ENCODE measurements around the gene ZDHHC3.

ZDHHC3 gene

DNA sequence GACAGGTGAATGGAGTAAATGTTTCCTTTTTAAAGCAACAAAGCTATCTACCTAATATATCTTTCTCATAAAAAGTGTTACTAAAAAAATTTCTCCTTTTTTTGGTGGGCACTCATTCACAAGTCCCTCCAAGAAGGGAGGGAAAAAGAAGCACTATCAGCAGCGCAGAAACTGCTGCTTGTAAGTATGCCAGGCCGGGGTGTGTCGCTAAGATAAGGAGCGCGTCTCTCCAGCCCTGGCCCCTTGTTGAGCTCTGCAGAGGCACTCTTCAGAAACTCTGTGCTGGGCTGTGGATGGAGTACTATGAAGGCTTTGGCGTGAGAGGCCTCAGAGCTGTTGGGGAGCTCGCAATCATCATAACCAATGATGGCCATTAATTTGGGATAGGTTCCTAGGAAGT lies 49.1 kb downstream of the ZDHHC3 start:
- no peaks in the 10 kb centered on the region for H3K9me3 ChIP-seq (ENCODE audit: control insufficient read depth, insufficient read depth, low read length)
- H3K4me3 ChIP-seq (ENCODE audit: low read depth, low read length), result no peak overlapping the region
- no peak overlapping the region for H3K27ac ChIP-seq (ENCODE audit: low read depth, low read length)
- peaks cover 69% of the 10 kb centered on the region for H3K36me3 ChIP-seq (ENCODE audit: control insufficient read depth, insufficient read depth, low read length)
- H3K27me3 ChIP-seq (ENCODE audit: control insufficient read depth, insufficient read depth, low read length), result no peaks in the 10 kb centered on the region
- H3K4me1 ChIP-seq (ENCODE audit: control insufficient read depth, insufficient read depth, low read length), result no peaks in the 10 kb centered on the region
- no peak overlapping the region for H3K9ac ChIP-seq (ENCODE audit: low read depth, low read length)

DNA sequence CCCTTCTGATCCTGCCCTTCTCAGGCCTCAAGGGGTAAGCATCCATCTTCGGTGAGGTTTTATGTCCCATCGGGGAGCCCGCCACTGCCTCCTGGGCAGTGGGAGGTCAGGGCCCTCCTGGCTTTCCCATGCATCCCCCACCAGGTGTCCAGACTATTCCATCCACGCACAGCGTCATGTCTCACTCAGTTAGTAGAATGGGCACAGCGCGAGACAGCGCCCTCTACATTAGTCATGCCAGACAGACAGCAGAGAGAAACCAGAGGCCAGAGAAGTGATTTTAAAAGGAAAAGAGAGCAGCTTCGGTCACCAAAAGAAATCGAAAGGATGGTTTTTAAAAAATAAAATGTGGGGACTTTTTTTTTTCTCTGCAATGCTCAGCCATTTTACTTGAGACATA lies 49.8 kb downstream of the ZDHHC3 start:
- H3K9ac ChIP-seq (ENCODE audit: low read depth, low read length), result no peak overlapping the region
- H3K9me3 ChIP-seq (ENCODE audit: control insufficient read depth, insufficient read depth, low read length), result no peaks in the 10 kb centered on the region
- no peak overlapping the region for H3K27ac ChIP-seq (ENCODE audit: low read depth, low read length)
- H3K27me3 ChIP-seq (ENCODE audit: control insufficient read depth, insufficient read depth, low read length), result no peaks in the 10 kb centered on the region
- H3K36me3 ChIP-seq (ENCODE audit: control insufficient read depth, insufficient read depth, low read length), result peaks cover 67% of the 10 kb centered on the region
- H3K4me1 ChIP-seq (ENCODE audit: control insufficient read depth, insufficient read depth, low read length), result no peaks in the 10 kb centered on the region
- no peak overlapping the region for H3K4me3 ChIP-seq (ENCODE audit: low read depth, low read length)

- H3K36me3 ChIP-seq (ENCODE audit: control insufficient read depth, insufficient read depth, low read length), result peaks cover 54% of the 10 kb centered on the region
- no peak overlapping the region for H3K4me3 ChIP-seq (ENCODE audit: low read depth, low read length)
- no peak overlapping the region for H3K27ac ChIP-seq (ENCODE audit: low read depth, low read length)
- H3K9me3 ChIP-seq (ENCODE audit: control insufficient read depth, insufficient read depth, low read length), result no peaks in the 10 kb centered on the region
- H3K9ac ChIP-seq (ENCODE audit: low read depth, low read length), result no peak overlapping the region
- H3K27me3 ChIP-seq (ENCODE audit: control insufficient read depth, insufficient read depth, low read length), result no peaks in the 10 kb centered on the region
- H3K4me1 ChIP-seq (ENCODE audit: control insufficient read depth, insufficient read depth, low read length), result no peaks in the 10 kb centered on the region
These were observed 51.4 kb downstream of the ZDHHC3 start for GRCh38 chr3:44924457-44925084.

- Histone ChIP-seq H3K27ac (ENCODE audit: low read depth, low read length) (no peak overlapping the region), H3K36me3 (ENCODE audit: control insufficient read depth, insufficient read depth, low read length) (peaks cover 50% of the 10 kb centered on the region), H3K4me3 (ENCODE audit: low read depth, low read length) (no peak overlapping the region), H3K27me3 (ENCODE audit: control insufficient read depth, insufficient read depth, low read length) (no peaks in the 10 kb centered on the region), H3K4me1 (ENCODE audit: control insufficient read depth, insufficient read depth, low read length) (no peaks in the 10 kb centered on the region), H3K9me3 (ENCODE audit: control insufficient read depth, insufficient read depth, low read length) (no peaks in the 10 kb centered on the region), H3K9ac (ENCODE audit: low read depth, low read length) (no peak overlapping the region)
These were observed 52.1 kb downstream of the ZDHHC3 start for GRCh38 chr3:44923632-44924456.

DNA sequence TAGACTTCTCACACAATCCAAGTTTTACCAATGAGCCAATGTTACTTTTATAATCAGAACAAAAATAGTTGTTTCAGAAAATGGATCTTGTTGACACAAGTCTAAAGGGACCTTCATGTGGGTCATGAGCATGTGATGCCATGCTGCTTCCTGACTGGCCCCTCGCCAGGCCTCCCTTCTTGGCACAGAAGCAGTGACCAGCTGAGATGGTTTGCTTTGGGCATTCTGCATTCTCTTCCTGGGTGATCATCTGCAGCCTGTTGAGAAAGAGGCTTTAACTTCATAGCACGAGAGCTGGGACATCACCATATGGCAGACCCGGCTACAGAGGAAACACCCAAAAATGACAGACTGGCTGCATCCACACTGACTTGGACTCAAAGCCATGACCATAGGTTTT lies 55.9 kb downstream of the ZDHHC3 start:
- peaks cover 20% of the 10 kb centered on the region for H3K36me3 ChIP-seq (ENCODE audit: control insufficient read depth, insufficient read depth, low read length)
- H3K27me3 ChIP-seq (ENCODE audit: control insufficient read depth, insufficient read depth, low read length), result no peaks in the 10 kb centered on the region
- H3K27ac ChIP-seq (ENCODE audit: low read depth, low read length), result no peak overlapping the region
- H3K4me1 ChIP-seq (ENCODE audit: control insufficient read depth, insufficient read depth, low read length), result no peaks in the 10 kb centered on the region
- no peaks in the 10 kb centered on the region for H3K9me3 ChIP-seq (ENCODE audit: control insufficient read depth, insufficient read depth, low read length)
- H3K4me3 ChIP-seq (ENCODE audit: low read depth, low read length), result no peak overlapping the region
- H3K9ac ChIP-seq (ENCODE audit: low read depth, low read length), result no peak overlapping the region

- Histone ChIP-seq H3K27ac (ENCODE audit: low read depth, low read length) (no peak overlapping the region), H3K9me3 (ENCODE audit: control insufficient read depth, insufficient read depth, low read length) (no peaks in the 10 kb centered on the region), H3K36me3 (ENCODE audit: control insufficient read depth, insufficient read depth, low read length) (peaks cover 20% of the 10 kb centered on the region), H3K27me3 (ENCODE audit: control insufficient read depth, insufficient read depth, low read length) (no peaks in the 10 kb centered on the region), H3K4me3 (ENCODE audit: low read depth, low read length) (no peak overlapping the region), H3K4me1 (ENCODE audit: control insufficient read depth, insufficient read depth, low read length) (no peaks in the 10 kb centered on the region), H3K9ac (ENCODE audit: low read depth, low read length) (no peak overlapping the region)
These were observed 57.4 kb downstream of the ZDHHC3 start for GRCh38 chr3:44918581-44918980.

DNA sequence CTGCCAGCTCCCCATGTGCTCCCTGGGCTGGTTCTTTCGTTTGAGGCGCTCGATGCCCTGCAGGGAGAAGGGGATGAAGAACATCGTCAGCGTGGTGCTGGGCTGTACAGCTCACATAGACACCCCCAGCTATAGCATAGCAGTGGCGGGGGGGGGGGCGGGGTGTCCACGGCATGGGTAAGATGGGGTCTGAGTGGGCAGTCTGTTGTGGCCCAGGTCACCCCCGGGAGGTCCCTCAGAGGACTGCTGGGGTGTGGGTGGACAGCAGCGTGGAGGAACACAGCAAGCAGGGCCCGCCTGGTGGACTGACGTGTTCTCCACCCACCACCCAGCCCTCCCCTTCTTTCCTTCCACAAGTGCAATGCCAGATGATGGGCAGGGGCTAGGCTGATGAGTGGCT lies 57.9 kb downstream of the ZDHHC3 start:
- H3K9me3 ChIP-seq (ENCODE audit: control insufficient read depth, insufficient read depth, low read length), result no peaks in the 10 kb centered on the region
- no peaks in the 10 kb centered on the region for H3K4me1 ChIP-seq (ENCODE audit: control insufficient read depth, insufficient read depth, low read length)
- no peaks in the 10 kb centered on the region for H3K27me3 ChIP-seq (ENCODE audit: control insufficient read depth, insufficient read depth, low read length)
- H3K4me3 ChIP-seq (ENCODE audit: low read depth, low read length), result no peak overlapping the region
- no peak overlapping the region for H3K9ac ChIP-seq (ENCODE audit: low read depth, low read length)
- H3K36me3 ChIP-seq (ENCODE audit: control insufficient read depth, insufficient read depth, low read length), result peaks cover 20% of the 10 kb centered on the region
- H3K27ac ChIP-seq (ENCODE audit: low read depth, low read length), result no peak overlapping the region

- H3K9me3 ChIP-seq (ENCODE audit: control insufficient read depth, insufficient read depth, low read length), result no peaks in the 10 kb centered on the region
- no peak overlapping the region for H3K4me3 ChIP-seq (ENCODE audit: low read depth, low read length)
- peak overlapping the region; percentile 28 for H3K27ac ChIP-seq (ENCODE audit: low read depth, low read length)
- no peak overlapping the region for H3K9ac ChIP-seq (ENCODE audit: low read depth, low read length)
- no peaks in the 10 kb centered on the region for H3K27me3 ChIP-seq (ENCODE audit: control insufficient read depth, insufficient read depth, low read length)
- H3K36me3 ChIP-seq (ENCODE audit: control insufficient read depth, insufficient read depth, low read length), result peaks cover 8% of the 10 kb centered on the region; the same call in 1 of the 2 replicates
- H3K4me1 ChIP-seq (ENCODE audit: control insufficient read depth, insufficient read depth, low read length), result no peaks in the 10 kb centered on the region
These were observed 60.1 kb downstream of the ZDHHC3 start for GRCh38 chr3:44915702-44916438.

DNA sequence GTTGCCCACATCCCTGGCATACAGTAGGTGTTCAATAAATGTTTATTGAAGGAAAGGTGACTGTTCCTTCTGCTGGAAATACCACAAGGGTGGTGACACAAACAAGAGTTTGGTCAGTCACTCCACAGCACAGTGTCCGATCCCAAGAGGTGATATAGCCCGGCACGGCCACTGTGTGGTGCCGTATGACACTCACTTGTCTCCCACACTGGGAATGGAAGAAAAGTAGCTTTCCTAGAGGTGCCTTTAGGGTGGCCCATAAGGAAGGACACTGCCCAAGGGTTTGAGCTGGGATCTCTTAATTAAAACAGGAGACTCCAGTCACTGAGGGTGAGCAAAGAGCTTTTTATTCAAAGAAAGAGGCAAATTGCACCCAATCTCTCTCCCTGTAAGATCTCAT lies 61.0 kb downstream of the ZDHHC3 start:
- no peak overlapping the region for H3K27ac ChIP-seq (ENCODE audit: low read depth, low read length)
- peaks cover 8% of the 10 kb centered on the region; the same call in 1 of the 2 replicates for H3K36me3 ChIP-seq (ENCODE audit: control insufficient read depth, insufficient read depth, low read length)
- no peak overlapping the region for H3K4me3 ChIP-seq (ENCODE audit: low read depth, low read length)
- no peak overlapping the region for H3K9ac ChIP-seq (ENCODE audit: low read depth, low read length)
- H3K4me1 ChIP-seq (ENCODE audit: control insufficient read depth, insufficient read depth, low read length), result no peaks in the 10 kb centered on the region
- H3K27me3 ChIP-seq (ENCODE audit: control insufficient read depth, insufficient read depth, low read length), result no peaks in the 10 kb centered on the region
- no peaks in the 10 kb centered on the region for H3K9me3 ChIP-seq (ENCODE audit: control insufficient read depth, insufficient read depth, low read length)

- H3K9ac ChIP-seq (ENCODE audit: low read depth, low read length), result no peak overlapping the region
- H3K4me3 ChIP-seq (ENCODE audit: low read depth, low read length), result no peak overlapping the region
- H3K27me3 ChIP-seq (ENCODE audit: control insufficient read depth, insufficient read depth, low read length), result no peaks in the 10 kb centered on the region
- 0 out of 2 replicates have a peak, but pooled peaks cover 4% of the 10 kb centered on the region for H3K36me3 ChIP-seq (ENCODE audit: control insufficient read depth, insufficient read depth, low read length)
- no peaks in the 10 kb centered on the region for H3K9me3 ChIP-seq (ENCODE audit: control insufficient read depth, insufficient read depth, low read length)
- no peak overlapping the region for H3K27ac ChIP-seq (ENCODE audit: low read depth, low read length)
- no peaks in the 10 kb centered on the region for H3K4me1 ChIP-seq (ENCODE audit: control insufficient read depth, insufficient read depth, low read length)
These were observed 62.0 kb downstream of the ZDHHC3 start for GRCh38 chr3:44913868-44914468.
